GM19372 (cell line): Measurements from ENCODE around the gene COL6A3.

ENCODE experiments used
- ATAC-seq: cut with Tn5 transposase; IDR thresholded peaks from one replicate; pipeline ENCODE4 v1.9.1; 2021; ENCODE audit warnings: mild to moderate bottlenecking, low read depth, moderate library complexity; ENCODE audit not compliant: unreplicated experiment

COL6A3 gene

DNA sequence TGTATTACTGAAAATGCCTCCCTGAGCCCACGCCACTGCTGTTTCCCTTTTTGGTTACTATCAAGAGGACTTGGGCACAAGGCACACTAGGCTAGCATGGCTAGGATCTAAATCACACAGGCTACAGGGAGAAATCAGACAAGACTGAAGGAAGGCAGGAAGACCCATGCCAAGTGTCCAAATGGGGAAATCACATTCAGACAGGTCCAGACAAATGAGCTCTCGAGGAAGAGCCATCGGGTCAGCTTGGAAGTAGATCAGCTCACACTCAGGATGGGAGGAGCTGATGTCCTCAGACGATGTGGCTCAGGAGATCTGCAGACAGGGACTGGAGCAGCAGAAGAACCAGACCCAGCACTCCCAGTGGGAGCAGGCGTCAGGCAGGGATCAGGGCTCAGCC lies 113.2 kb downstream of the COL6A3 start:
- ATAC-seq: no peak

DNA sequence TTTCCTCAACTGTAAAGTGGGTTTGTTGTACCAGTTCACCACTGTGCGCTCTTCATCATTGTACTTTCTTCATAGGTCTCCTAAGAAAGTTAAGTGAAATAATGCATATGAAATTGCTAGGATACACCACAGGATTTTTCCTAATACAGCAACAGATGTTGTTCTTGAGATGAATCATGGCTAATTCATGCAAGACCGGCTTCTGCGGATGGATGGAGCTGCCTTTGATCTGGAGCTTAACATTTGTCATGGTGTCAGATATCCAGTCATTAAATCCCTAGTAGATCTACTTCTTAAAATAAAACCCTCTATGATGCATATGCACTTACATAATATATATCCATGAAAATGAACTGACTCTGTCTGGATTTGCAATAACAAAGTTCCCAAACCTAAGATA lies 114.1 kb downstream of the COL6A3 start:
- ATAC-seq: no peak

DNA sequence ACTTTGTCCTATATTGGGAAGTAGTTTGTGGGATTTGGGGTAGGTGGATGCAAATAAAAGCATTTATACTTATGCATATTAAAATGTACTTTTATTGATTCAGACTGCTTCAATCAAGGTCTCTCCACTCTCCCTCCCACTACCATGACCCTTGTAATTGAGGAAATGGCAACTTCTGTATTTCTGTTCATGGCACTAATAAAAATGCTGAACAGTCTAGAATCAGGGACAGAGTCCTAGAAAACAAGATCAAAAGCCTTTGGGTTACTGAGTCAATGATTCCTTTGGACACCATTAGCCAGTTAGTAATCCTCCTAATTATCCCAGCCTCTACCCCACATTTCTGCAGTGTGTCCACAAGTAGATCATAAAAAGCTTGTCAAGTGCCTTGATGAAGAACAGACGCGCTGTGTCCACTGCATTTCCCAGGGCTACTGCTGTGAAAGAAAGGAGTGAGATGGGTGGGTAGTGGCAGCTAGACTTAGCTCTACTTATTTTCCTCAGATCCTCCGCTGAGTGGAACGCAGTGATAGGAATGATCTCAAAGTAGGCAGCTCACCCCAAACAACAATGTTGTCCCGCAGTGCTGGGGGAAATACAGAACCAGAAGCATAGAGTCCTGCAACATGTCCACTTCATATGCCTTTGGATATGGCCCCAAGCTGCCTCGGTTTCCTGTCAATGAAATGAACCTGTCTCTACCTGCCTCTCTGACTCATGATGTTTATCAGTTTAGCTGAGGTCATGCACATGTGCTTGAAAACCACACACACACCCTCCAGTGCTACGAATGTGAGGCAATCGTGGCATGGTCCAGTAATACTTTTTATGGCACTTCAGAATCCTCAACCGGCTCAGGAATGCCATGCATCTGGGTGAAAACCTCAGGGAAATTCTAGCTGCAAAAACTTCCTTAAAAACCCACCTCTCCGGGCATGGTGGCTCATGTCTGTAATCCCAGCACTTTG lies 115.5 kb downstream of the COL6A3 start:
- no peak for ATAC-seq

DNA sequence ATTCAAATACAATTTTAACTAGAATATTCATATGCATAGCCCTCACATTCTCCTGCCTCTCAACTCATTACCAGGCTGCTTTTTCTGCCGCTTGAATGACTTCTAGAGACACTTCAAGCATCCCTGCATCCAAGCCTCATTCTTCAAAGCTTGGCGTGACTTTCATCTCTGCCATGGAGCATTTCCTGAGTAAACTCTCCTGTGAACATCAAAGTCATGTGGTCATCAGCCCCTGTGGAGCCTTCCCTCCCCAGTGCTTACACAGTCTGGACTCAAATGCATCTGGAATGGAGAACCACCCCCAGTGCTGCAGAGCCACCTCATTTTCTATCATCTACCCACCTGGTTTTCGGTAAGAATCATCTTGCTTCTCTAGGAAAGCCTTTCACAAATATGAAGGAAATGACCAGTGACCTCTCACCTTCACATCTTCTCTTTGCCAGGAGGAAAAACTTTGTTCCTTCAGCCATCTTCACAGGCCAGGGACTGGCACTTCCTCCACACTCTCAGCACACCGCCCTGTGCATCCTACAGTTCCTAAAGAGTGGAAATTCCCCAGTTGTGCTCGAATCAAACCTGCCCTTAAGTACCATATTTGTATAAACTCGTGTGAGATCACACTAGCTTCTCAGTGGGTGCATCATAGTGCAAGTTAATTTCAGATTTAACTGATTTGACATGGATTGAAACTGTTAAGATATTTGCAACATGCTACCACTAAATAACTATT lies 116.4 kb downstream of the COL6A3 start:
- ATAC-seq: no peak

DNA sequence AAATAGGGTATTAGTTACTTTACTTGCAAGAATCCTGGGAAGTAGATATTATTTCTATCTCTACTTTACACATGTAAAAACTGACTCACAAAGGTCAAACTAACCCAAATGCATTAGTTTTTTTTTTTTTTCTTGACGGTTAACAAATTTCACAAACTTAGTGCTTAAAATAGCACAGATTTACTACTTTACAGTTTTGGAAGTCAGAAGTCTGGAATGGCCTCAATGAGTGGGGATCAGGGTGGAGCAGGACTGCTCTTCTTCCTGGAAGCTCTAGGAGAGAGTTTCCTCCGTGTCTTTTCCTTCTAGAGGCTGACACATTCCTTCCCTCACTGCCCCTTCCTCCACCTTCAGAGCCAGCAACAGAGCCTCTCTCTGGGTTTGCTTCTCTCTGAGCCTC lies 117.2 kb downstream of the COL6A3 start:
- no peak for ATAC-seq

DNA sequence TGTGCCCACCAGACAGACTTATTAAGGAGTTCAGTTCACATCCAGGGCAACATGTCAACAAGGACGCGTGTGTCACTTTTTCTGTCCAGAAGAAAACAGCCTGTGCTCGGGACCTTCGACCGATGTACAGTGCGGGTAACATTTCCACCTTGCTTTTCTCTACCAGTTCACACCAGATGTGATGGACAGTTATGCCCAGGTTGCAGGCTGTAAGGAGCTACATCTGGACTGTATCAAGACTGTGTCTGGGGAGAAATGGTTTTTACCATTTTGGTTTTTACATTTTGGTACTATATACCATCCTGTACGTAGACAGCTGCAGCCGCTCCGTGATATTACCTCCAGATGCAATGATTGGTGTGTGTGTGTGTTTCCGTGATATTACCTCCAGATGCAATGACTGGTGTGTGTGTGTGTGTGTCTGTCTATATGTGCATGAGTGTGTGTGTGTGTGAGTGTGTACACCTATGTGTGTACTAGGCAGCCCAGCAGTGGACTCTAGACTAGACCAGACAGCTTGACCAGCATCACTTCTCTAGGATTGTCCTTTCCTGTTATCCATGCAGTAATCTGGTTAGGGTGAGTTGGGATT lies 118.0 kb downstream of the COL6A3 start:
- no peak for ATAC-seq

DNA sequence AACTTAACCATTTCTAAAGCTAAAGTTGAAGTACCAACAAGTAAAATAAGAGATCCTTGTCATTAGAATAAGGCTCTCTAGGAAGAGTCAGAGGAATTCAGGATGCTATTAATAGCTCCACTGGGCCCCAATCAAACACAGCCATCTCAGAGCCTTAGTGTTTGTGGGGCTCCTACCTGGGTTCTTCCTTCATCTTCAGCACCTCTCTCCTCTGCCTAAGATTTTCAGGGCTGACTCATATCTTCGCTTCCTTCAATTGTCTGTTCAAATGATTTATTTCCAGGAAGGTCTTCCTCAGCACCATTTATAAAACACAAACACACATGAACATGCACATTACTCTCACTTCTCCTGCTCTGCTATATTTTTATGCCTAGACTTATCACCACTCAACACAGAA lies 119.5 kb downstream of the COL6A3 start:
- ATAC-seq: no peak

DNA sequence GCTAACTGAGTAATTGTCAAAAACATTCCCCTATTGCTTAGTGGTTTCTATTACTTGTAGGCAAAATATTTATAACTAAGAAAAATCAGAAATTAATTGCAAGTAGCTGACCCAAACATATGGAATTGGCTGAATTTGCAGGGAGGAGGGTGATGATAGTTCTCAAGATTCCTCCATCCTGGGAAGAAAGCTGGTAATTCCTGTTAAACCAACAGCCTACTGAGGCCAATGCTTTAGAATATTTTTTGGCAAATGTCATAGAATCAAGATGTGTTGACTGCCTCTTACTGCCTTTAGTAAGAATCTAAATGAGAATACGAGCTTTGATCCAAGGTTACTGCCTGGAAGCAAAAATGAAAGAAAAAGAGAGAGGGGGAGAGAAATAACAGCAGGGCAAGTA lies 120.0 kb downstream of the COL6A3 start:
- no peak for ATAC-seq

DNA sequence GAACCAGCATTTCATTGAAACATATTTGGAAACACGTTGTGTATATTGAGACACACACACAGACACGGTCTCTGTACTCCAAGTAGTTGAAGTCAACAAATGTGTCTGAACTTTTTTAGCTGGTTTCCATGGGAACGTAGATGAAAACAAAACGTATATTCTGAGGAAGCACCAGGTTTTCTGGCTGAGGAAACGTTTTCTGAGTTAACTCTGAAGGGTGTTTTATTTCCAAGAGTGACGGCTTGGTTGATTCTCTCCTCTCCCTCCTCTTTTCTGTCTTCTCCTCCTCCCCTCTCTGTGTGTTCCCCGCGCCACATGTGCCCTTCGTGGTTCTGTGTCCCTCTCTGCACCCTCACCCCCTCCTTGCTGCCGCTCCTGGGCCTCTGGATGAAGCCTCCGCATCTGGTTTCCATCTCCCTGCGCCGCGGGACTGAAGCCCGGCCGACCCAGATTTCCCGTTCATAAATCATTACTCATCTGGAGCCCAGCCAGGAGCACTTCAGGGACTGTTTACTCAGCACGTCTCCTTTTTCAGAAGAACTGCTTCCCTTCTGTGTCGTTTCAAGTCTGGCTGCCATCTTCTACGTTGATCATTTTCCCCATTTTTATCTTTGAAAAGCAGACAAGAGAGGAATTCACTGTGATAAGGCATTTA lies 122.7 kb downstream of the COL6A3 start:
- no peak for ATAC-seq

DNA sequence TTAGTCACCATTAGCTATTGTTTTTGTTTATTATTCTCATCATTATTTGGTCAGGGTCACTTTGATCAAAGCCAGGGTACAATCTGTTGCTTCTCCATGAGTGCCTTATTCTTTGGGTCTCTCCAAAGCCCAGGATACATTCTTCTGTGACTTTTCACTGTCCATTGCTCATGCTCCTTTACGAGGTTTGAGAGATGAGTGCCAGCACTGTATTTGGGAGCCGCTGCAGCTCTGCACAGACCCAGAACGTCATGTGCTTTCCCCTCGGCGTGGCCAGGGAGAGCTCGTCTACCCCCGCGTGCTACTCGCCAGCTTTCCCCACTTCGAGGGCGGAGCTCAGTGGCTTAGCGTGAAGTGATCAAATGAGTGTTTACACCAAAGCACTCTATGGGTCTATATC lies 123.7 kb downstream of the COL6A3 start:
- no peak for ATAC-seq

DNA sequence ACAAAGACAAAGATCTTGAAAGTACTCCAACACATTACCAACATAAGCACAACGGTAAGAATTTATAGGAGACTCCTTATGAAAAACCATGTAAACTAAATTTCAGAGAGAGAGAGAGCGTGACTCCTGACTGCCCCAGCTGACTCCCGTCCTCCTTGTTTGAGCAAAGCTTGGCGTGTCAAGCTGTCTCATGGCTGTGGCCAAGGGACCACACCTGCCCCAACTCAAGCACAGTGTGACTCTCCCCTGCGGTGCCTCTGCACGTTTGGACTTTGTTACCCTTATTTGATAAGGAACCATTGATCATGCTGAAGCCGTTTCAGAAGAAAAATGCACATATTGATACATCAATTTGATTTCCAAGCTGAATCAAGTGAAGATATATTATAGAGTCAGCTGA lies 124.8 kb downstream of the COL6A3 start:
- no peak for ATAC-seq

DNA sequence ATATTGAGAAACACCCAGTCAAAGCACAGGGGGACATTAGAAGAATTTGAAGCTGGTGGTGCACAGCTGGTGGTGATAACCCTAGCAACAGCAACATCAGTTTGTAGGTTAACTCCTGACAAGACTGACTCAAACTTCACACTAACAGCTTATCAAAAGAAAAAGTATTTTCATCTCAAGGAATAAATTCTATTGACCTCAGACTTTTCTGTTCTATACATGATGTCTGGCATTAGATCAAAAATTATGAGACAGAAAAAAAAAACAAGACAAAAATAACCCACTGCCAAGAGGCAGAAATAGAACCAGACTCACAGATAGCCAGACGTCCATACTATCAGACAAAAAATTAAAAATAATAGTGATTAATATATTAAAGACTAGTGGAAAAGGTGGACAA lies 126.1 kb downstream of the COL6A3 start:
- ATAC-seq: no peak

DNA sequence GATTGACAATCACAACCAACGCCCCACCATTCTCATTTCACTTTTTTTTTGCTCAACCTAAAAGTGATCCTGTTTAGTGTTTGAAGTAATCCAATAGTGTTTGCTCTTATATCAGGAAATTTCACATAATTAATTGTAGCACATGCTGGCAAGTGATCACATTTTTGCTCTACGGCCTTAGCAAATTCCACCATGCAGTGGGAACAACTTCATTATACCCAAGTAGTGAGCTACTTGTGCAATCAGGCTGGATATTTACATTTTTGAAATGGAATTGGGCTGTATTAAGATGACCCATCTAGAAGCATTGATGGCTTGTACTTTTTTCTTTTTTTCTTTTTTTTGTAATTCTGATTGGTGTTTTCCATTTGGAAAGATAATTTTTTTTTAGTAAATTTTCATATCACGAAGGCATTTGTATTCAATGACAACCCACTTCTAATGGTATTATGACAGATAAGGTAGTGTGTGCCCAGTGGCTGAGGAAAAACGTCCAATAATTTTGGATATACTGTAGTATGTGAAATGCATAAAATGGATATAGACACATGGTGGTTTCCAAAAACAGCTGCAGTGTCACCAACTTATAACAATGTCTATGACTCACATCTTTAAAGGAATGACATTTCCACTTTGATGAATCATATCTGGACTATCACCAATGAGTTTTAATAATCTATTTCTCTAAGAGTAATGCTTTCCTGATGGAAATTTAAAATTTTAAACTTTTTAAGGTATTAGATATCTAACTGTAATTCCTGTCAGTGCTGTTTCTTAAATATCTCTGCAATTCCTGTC lies 130.6 kb downstream of the COL6A3 start:
- no peak for ATAC-seq

DNA sequence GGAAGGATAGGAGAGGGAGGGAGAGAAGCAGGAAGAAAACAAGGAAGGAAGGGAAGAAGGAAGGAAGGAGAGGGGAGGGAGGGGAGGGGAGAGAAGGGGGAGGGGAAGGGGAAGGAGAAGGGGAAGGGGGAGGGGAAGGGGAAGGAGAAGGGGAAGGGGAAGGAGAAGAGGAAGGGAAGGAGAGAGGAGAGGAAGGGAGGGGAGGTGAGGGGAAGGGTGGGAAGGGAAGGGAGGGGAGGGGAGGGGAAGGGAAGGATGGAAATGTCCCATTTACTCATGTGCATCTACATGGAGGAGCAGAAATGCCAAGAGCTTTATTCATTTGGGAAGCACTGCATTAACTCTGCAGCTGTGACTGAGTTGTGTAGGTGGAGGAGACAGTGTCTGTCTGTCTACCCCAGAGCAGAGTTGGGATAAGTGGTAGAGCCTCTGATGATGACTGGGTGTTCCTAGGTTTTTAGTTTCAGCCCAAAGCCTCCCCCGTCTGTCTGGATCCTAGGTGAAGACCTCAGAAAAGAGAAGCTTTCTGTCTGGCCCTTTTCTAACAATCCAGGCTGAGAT lies 131.3 kb downstream of the COL6A3 start:
- no peak for ATAC-seq

DNA sequence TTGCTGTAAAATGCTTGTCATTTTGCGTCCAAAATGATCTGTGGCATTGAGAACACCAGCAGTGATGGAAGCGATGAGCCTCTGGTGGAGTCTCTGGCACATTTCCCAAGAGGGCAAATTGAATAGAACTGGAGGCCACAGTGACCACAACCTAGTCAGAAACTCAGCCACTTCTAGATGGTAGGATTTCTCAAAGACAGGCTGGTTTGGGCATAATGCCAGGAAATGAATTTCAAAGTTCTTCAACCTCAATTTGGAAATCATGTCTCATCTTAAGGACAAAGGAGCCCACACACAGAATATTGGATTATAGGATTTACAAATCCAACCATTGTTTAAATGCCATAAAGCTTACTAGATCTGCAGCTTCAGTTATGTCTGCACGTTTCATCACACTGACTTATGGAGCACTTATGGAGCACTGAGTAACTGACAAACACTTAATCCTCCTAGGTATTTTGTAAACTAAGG lies 132.1 kb downstream of the COL6A3 start:
- ATAC-seq: no peak

DNA sequence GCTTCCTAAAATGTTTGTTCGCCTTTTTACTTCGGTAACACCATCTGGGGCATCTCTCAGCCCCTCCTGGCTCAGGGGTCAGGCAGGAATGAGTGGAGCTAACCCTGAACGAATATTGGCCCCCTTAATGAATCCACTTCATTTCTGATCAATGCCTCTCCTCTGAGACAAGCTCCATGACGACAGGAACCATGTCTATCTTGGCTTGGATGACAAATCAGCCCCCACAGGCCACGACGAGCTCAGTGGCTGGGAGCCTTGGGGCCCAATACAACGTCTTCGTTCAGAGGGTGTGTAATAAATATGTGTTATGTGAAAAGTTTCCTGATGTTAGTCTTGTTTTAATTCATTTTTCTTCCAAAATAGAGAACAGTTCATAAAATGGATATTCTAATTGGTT lies 133.0 kb downstream of the COL6A3 start:
- ATAC-seq: no peak

DNA sequence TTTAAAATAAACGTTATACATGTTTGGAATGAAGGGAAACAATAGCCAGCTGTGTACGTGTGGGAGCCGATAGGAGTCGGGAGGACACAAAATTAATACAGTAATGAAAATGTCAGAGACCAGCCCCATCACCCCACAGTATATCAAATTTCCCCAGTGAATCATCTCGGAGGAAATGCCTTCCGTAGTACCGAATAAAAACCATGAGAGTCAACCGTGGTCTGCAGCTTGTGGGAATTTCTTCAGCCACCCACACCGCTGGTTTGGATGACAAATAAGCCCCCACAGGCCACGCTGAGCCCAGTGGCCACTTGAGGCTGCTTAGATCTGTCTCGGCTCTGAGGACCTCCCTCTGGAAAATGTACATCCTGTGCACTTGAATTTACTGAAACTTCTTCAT lies 133.7 kb downstream of the COL6A3 start:
- ATAC-seq: no peak

DNA sequence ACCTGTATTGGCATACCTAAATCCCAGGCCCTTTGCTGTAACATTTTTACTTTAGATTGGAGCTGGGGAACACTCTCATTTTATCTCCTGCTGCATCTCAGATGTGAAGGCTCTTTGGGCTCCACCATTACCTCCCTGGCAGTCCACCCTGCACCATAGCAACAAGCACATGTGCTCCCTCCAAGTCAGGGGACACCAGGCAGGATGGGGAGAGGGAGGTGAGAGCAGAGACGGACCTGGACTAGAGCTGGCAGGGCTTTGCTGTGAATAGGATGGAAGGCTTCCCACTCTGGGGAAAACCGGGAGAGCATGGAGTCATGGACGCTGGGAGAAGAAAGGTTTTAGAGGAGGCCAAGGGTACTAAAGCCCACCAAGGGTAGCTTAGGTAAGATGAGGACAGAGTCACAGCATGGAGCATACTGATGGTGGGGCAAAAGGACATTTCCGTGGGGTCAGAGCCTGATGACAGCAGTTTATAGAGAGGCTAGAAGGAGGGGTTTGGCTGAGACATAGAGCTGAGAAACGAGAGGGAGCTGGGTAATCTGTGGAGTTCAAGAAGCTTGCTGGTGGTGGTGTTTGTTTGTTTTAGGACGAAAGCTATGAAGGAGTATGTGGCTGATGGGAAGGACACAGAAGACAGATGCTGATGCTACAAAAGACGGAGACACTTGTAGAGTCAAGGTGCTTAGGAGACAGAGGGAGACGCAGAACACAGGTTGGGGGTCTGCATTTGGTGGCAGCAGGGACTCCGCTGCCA lies 134.8 kb downstream of the COL6A3 start:
- ATAC-seq: no peak

DNA sequence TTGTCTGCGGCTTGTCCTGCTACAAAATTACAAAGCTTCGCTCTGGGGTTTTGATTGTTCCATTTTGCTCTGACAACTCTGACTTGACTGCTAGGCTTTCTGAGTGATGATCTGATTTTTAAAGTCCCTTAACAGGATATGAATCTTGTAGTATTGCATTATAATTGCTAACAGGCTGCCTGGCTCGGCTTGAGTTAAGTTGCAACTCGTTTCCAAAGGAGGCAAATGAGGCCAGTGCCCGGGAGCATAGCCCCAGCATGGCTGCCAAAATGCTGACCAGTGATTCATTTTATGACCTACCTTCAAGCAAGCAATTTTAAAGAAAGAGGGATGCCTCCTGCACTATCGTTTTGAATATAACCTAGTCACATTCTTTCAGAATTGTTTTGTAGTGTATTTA lies 135.4 kb downstream of the COL6A3 start:
- no peak for ATAC-seq
